PC-9 (cell line): ENCODE results near the gene PAX7. TPM values are rescaled to one million over a fixed set of nuclear protein-coding genes. Genes with fewer than 3 reads are reported as not detected.

Source experiments
- BruUV-seq: library from RNA; stranded (reverse); fragments of 400-500 nt; replicated peaks from 2 replicates; lab custom pipeline; 2021; lab: Mats Ljungman, UMichigan
- CTCF ChIA-PET: fragments of 300-600 bp; sonication (Branson Sonifier 250); formaldehyde crosslinking; loops from one replicate; lab custom pipeline; 2022; ENCODE audit warnings: antibody characterized with exemption; lab: Charles Lee
- POLR2A ChIA-PET: fragments of 300-600 bp; sonication (Branson Sonifier 250); formaldehyde crosslinking; loops from one replicate; lab custom pipeline; 2022; ENCODE audit warnings: antibody characterized with exemption; ENCODE audit not compliant: unreplicated experiment; lab: Charles Lee
- DNase-seq, 2 experiments: peaks; one replicate each; pipeline versions ENCODE4 v3.0.0 to v3.0.0-alpha.2; 2015 to 2022; ENCODE audit warnings: mixed read lengths in 1 of 2
- H2AFZ ChIP-seq: fragments of 200-600 bp; sonication (generic); 2 replicates; pipeline ENCODE4 v1.8.1; 2017; ENCODE audit warnings: antibody characterized with exemption
- H3F3A ChIP-seq: fragments of 200-600 bp; sonication (generic); 2 replicates; pipeline ENCODE4 v1.8.1; 2017; ENCODE audit warnings: antibody characterized with exemption, mild to moderate bottlenecking, low read depth; ENCODE audit not compliant: insufficient read depth
- H3K27ac ChIP-seq: fragments of 200-600 bp; sonication (generic); 2 replicates; pipeline ENCODE4 v1.6.1; 2016; ENCODE audit warnings: mixed run types
- H3K27me3 ChIP-seq: fragments of 200-600 bp; sonication (generic); 2 replicates; pipeline ENCODE4 v1.6.1; 2016; ENCODE audit warnings: low read depth, mixed run types; ENCODE audit not compliant: insufficient read depth
- H3K36me3 ChIP-seq: fragments of 200-600 bp; sonication (generic); 2 replicates; pipeline ENCODE4 v1.6.1; 2016; ENCODE audit warnings: low read depth, mixed run types
- H3K4me1 ChIP-seq: fragments of 200-600 bp; sonication (generic); replicated peaks from 2 replicates; pipeline ENCODE4 v1.6.1; 2016; ENCODE audit warnings: mixed run types; ENCODE audit not compliant: insufficient read depth
- H3K4me2 ChIP-seq: fragments of 200-600 bp; sonication (generic); 2 replicates; pipeline ENCODE4 v1.6.1; 2017; ENCODE audit warnings: mixed run types
- H3K4me3 ChIP-seq: fragments of 200-600 bp; sonication (generic); 2 replicates; pipeline ENCODE4 v1.6.1; 2016; ENCODE audit warnings: mixed run types
- H3K79me2 ChIP-seq: fragments of 200-600 bp; sonication (generic); 2 replicates; pipeline ENCODE4 v1.6.1; 2017; ENCODE audit warnings: low read depth, mixed run types
- H3K9me2 ChIP-seq: fragments of 200-600 bp; sonication (generic); 2 replicates; pipeline ENCODE4 v1.8.1; 2017; ENCODE audit warnings: mild to moderate bottlenecking; ENCODE audit not compliant: insufficient read depth
- H3K9me3 ChIP-seq: fragments of 200-600 bp; sonication (generic); 2 replicates; pipeline ENCODE4 v1.8.1; 2016; ENCODE audit warnings: low read depth; ENCODE audit not compliant: insufficient read depth
- H4K20me1 ChIP-seq: fragments of 200-600 bp; sonication (generic); 2 replicates; pipeline ENCODE4 v1.8.1; 2017; ENCODE audit not compliant: insufficient read depth
- CTCF ChIP-seq: fragments of 200-600 bp; sonication (generic); conservative IDR thresholded peaks from 2 replicates; pipeline ENCODE4 v1.6.1; 2017; ENCODE audit warnings: mixed run types, antibody characterized with exemption, mild to moderate bottlenecking, moderate library complexity
- EZH2 ChIP-seq: fragments of 200-600 bp; sonication (generic); IDR thresholded peaks from 2 replicates; pipeline ENCODE4 v1.8.0; 2017; ENCODE audit warnings: antibody characterized with exemption, low read depth
- intact Hi-C: fragments of 100-400 bp; cut with micrococcal nuclease; formaldehyde crosslinking; loops from one replicate; pipeline ENCODE4 v1.10.0; 2022; ENCODE audit not compliant: unreplicated experiment
- total RNA-seq: library from RNA; stranded (reverse); gene quantifications from 2 replicates; pipeline ENCODE4 v1.2.3, GENCODE V29; 2021

The PAX7 gene
- total RNA-seq, 1 experiment from 2014 or later = not detected

GRCh38 chr1:18644446-18644845 lies 13.8 kb downstream of the PAX7 start:
- H2AFZ ChIP-seq = no peak overlapping the region
- no peaks in the 10 kb centered on the region for H3F3A ChIP-seq
- H3K27me3 ChIP-seq = peaks cover 33% of the 10 kb centered on the region
- ChIA-PET POLR2A (interaction anchor here (0.6 kb wide), 2 partner anchors 69 to 1203 kb away, joined by 3 to 22 read pairs; no protein-coding TSS in a partner anchor), CTCF (no interaction called here)
- no peak overlapping the region for H3K4me2 ChIP-seq
- no peak overlapping the region for H3K27ac ChIP-seq
- H3K36me3 ChIP-seq = no peaks in the 10 kb centered on the region
- H4K20me1 ChIP-seq = no peaks in the 10 kb centered on the region
- no peaks in the 10 kb centered on the region for H3K9me3 ChIP-seq
- no peaks in the 10 kb centered on the region for H3K9me2 ChIP-seq
- H3K4me1 ChIP-seq = 0 out of 2 replicates have a peak, but pooled peaks cover 3% of the 10 kb centered on the region
- H3K79me2 ChIP-seq = no peaks in the 10 kb centered on the region
- H3K4me3 ChIP-seq = no peak overlapping the region
- BruUV-seq = no TSS peak
- intact Hi-C loops = no loop called here
- no peak for TF ChIP-seq CTCF
- TF ChIP-seq EZH2 = no peak
- DNase-seq = no peak

DNA sequence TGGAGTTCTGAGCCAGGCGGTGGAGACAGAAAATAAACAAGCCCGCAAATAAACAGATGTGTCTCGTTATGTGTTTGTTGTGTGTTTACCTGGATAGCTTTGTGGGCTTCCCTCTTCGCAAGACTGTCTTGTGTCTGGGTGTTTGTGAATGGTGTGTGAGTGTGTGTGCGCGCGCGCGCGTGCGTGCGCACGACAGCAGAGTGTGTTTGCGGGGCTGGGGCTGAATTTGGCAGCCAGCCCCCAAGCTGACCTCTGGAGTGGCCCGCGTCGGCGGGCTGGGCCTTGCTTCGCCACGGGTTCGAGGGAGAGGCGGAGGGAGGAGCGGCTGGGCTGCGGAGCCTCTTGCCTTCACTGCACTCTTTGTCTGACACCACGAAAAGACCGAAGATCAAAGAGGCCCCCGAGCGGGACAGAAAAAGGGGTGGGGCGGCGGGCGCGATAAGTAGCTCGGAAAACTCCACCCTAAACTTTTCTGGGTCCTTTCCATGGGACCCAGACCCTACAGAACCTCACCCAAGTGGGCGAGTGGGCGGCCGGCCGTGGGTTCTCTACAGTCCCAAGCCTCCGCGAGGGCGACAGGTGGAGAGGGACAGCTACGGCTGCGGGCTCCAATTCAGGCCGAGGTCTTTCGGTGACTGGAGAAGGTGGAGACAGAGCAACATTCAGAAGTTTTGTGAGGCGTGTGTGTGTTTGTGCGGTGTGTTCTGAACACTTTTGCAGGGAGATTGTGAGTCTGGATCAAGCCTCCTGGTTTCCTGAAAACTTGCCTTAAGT lies 14.5 kb downstream of the PAX7 start:
- no peaks in the 10 kb centered on the region for H3K9me2 ChIP-seq
- no peaks in the 10 kb centered on the region for H3K36me3 ChIP-seq
- H2AFZ ChIP-seq = no peak overlapping the region
- H3K4me3 ChIP-seq = no peak overlapping the region
- no peak for DNase-seq
- H3K4me2 ChIP-seq = no peak overlapping the region
- H3K27ac ChIP-seq = no peak overlapping the region
- H4K20me1 ChIP-seq = no peaks in the 10 kb centered on the region
- ChIA-PET CTCF (no interaction called here), POLR2A (no interaction called here)
- H3F3A ChIP-seq = no peaks in the 10 kb centered on the region
- intact Hi-C loops = no loop called here
- BruUV-seq = no TSS peak
- H3K4me1 ChIP-seq = peaks cover 10% of the 10 kb centered on the region
- no peak for TF ChIP-seq EZH2
- TF ChIP-seq CTCF = no peak
- no peaks in the 10 kb centered on the region for H3K9me3 ChIP-seq
- peaks cover 29% of the 10 kb centered on the region for H3K27me3 ChIP-seq
- no peaks in the 10 kb centered on the region for H3K79me2 ChIP-seq

DNA sequence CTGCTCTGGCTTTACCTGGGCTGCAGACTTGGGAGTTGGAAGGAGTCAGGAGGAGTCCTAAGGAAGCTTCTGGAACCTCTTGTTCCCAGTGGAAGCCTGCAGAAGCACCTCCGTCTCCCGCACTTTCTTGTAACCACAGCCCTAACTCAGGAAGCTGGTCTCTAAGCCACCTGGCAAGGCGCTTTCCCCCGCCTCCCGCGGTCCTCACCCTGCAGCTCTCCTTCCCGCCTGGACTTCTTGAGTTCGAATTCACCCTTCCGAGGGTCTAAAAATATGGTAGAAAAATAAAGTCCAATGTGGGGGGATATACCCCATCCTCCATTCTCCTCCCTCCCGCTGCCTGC lies 15.1 kb downstream of the PAX7 start:
- Histone ChIP-seq H3K27me3 (peaks cover 25% of the 10 kb centered on the region), H3K27ac (no peak overlapping the region), H3K4me3 (no peak overlapping the region), H3K79me2 (no peaks in the 10 kb centered on the region), H2AFZ (no peak overlapping the region), H3K36me3 (no peaks in the 10 kb centered on the region), H3K4me1 (peaks cover 11% of the 10 kb centered on the region), H3K9me3 (no peaks in the 10 kb centered on the region), H3K9me2 (no peaks in the 10 kb centered on the region), H3K4me2 (no peak overlapping the region), H4K20me1 (no peaks in the 10 kb centered on the region), H3F3A (no peaks in the 10 kb centered on the region)
- POLR2A ChIA-PET = no interaction called here
- CTCF ChIA-PET = no interaction called here
- BruUV-seq = no TSS peak
- TF ChIP-seq EZH2 (no peak), CTCF (no peak)
- intact Hi-C loops = no loop called here
- no peak for DNase-seq
